HG03095 (cell line): ENCODE results near the gene BPIFB3.

Experiments
- ATAC-seq: cut with Tn5 transposase; IDR thresholded peaks from one replicate; pipeline ENCODE4 v1.9.1; 2021; ENCODE audit warnings: moderate library complexity; ENCODE audit not compliant: unreplicated experiment

The BPIFB3 gene

GRCh38 chr20:33059741-33060390 is 6.2 kb downstream of the BPIFB3 start:
- ATAC-seq, result no peak

- ATAC-seq, result no peak
Measured at GRCh38 chr20:33061658-33062028, 7.9 kb downstream of the BPIFB3 start.

GRCh38 chr20:33062105-33062824 is 8.6 kb downstream of the BPIFB3 start:
- ATAC-seq, result no peak

DNA sequence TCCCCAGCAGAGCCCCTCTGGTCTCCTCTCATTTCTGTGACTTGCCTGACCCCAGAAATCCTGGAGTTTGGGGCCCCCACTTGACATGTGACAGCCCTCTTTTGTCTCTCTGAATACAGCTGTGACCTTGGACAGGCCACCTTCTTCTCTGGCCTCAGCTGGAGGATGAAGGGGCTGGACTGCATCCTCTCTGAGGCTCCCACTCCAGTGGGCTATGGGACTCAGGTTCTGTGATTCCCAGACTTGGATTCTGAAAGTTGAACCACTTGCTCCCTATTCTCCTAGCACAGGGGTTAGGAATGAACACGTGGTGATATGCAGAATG is 9.1 kb downstream of the BPIFB3 start:
- ATAC-seq, result no peak

- ATAC-seq, result no peak
Measured at GRCh38 chr20:33063271-33063670, 9.6 kb downstream of the BPIFB3 start.

DNA sequence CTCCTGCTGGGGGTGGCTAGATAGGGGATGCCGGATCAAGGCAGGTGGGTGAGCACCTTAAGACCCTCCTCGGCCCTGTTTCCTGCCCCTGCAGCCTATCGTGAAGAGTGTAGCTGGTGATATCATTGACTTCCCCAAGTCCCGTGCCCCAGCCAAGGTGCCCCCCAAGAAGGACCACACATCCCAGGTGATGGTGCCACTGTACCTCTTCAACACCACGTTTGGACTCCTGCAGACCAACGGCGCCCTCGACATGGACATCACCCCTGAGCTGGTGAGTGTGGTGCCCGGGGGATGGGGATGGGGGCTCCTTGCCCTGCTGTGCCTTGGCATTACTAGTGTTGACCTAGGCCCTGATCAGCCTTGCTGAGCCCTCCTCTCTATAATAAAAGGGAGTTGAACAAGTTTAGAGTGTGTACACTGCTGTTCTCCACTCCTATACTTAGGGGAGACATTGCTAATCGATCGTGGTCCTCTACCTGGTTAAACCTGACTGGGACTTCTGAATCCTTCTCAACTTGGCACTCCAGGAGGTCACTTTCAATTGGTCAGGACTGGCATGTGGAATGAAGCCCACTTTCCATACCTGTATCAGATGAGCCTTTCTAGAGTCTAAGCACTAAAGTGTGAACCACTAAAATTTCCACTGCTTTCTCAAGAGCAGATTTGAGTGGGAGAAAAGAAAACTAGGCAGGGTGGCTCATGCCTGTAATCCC is 11.0 kb downstream of the BPIFB3 start:
- ATAC-seq, result no peak

- no peak for ATAC-seq
Measured at GRCh38 chr20:33065785-33066184, 12.1 kb downstream of the BPIFB3 start.

DNA sequence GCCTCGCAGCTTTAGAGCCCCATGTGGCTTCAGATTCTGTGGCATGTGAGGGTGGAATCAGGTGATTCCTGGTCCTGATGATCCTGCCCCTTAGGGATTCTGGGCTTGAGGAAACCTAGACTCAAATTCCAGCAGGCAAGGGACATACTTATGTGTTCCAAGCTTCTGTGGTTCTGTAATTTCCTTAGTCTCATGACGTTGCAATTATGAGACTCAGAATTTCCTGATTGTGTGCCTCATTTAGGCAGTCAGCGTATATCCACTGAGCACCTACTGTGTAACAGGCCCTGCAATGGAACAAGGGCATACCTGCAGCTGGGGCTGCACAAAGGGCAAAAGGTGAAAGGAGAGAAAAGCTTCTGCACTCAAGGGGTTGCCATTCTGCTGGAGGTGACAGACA is 14.1 kb downstream of the BPIFB3 start:
- ATAC-seq, result no peak

DNA sequence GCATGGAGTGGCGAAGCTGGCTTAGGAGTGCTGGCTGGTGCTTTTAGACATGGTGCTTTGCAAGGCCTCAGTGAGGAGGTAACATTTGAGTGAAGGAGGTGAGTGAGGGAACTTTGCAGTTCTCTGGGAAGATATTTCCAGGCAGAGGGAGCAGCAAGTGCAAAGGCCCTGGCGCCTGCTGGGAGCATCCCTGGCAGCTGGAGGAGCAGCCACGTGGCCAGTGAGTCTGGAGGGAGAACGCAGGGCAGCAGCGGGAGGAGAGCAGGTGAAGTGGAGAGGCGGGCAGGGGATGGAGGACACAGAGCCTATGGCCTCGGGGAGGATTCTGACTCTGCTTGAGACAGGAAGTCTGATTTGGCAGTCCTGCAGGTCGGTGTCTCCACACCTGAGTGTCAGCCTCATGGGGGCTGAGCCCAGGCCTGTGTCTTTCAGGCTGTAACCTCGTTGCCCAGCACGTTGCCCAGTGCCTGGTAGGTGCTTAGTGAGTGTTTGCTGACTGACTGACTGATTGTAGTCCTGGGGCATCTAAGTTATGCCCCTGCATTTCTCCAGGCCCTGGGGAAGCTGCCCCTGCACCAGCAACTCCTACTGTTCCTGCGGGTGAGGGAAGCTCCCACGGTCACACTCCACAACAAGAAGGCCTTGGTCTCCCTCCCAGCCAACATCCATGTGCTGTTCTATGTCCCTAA is 14.7 kb downstream of the BPIFB3 start:
- no peak for ATAC-seq

DNA sequence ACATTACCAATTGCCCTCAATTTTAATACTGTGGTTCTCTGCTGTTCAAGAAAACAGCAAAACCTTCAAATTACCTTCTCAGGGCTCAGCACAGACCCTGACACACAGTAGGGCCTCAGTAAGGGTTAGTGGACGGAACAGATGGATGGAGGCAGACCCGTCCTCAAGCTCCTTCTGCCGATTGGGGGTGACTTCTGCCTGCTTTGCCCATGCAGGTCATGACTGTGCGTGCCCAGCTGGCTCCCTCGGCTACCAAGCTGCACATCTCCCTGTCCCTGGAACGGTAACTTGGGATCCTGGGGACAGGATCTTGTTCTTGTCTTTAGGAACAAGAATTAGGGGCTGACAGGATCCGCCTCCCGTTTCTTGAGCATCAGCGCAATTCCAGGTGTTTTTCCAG is 16.0 kb downstream of the BPIFB3 start:
- ATAC-seq, result no peak

- ATAC-seq, result no peak
Measured at GRCh38 chr20:33070111-33071053, 16.7 kb downstream of the BPIFB3 start.

DNA sequence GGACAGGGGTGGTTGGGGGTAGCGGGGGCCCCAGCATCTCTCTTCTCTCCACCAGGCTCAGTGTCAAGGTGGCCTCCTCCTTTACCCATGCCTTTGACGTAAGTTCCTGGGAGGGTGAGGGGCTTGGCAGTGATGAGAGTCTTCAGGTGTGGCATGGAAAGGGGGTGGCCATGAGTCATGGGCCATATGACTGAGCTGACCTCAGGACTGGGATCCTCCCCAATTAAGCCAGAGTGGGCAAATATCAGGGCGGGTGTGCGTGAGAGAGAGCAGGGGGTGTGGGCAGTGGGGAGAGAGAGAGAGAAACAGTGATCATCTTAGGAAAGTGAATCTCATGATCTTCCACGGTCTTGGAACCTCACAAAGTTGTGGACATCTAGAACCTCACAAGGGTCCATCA is 17.5 kb downstream of the BPIFB3 start:
- no peak for ATAC-seq

DNA sequence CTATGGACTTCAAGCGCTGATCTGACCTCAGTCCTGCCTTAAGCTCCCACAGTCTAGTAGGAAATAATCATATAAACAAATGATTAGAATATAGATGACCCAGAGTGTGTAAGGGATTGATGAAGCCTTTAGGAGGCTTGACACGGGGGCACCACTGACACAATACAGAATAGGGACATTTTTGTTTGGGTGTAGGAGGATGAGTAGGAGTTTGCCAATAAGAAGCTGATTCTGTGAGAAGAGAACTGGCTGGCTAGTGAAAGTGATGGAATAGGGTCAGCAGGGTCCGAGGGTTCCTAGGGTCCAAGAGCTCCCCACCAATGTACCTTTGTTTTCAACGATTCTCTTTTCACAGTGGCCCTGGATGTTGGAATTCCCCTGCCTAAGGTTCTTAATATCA is 18.7 kb downstream of the BPIFB3 start:
- no peak for ATAC-seq

GRCh38 chr20:33072813-33073212 is 19.1 kb downstream of the BPIFB3 start:
- ATAC-seq, result no peak

DNA sequence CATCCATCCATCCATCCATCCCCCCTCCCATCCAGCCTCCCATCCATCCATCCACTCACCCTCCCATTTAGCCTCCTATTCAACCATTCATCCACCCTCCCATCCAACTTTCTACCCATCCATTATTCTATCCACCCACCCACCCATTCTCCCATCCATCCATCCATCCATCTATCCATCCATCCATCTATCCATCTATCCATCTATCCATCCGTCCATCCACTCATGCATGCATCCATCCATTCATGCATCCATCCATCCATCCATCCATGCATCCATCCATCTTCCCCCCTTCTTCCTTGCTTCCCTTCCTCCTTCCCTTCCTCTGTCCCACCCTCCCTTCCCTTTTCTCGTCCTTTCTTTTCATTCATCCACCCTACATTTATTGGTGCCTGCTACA is 21.0 kb downstream of the BPIFB3 start:
- ATAC-seq, result no peak

- ATAC-seq, result no peak
Measured at GRCh38 chr20:33075281-33075680, 21.6 kb downstream of the BPIFB3 start.

GRCh38 chr20:33076662-33077372 is 23.1 kb downstream of the BPIFB3 start:
- ATAC-seq, result no peak

DNA sequence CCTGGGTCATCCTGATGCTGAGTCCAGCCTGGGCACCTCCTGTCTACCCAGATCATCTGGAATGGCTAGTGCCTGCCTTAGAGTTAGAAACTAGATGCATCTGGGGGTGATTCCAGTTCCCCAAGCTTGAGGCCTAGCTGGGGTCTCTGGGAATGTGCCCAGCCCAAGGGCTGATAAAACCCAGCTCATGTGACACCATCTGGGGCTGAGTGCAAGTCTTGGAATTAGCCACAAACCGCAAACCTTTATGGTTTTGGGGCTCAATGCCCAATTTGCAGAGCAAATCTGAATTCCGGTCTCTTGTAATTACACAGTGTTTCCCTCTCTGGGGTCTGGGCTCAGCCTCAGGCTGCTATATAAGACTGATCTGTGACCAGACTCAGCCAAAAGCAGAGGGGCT is 25.6 kb downstream of the BPIFB3 start, which contains the start of gene BPIFB4:
TSS of gene BPIFB4 (plus strand) at position 385 of the 400 bp plus-strand sequence. CDS start 1,884 bp downstream, outside the sequence.
- no peak for ATAC-seq

GRCh38 chr20:33081411-33082154 is 27.9 kb downstream of the BPIFB3 start:
- ATAC-seq, result no peak
